HG03139 (cell line): ENCODE data around the gene NHERF2.
A peak's percentile ranks its signal among the peaks of the same experiment; 100 is the strongest.

Experiments
- ATAC-seq: cut with Tn5 transposase; IDR thresholded peaks from one replicate; pipeline ENCODE4 v1.9.1; 2021; ENCODE audit not compliant: unreplicated experiment

Gene NHERF2

DNA sequence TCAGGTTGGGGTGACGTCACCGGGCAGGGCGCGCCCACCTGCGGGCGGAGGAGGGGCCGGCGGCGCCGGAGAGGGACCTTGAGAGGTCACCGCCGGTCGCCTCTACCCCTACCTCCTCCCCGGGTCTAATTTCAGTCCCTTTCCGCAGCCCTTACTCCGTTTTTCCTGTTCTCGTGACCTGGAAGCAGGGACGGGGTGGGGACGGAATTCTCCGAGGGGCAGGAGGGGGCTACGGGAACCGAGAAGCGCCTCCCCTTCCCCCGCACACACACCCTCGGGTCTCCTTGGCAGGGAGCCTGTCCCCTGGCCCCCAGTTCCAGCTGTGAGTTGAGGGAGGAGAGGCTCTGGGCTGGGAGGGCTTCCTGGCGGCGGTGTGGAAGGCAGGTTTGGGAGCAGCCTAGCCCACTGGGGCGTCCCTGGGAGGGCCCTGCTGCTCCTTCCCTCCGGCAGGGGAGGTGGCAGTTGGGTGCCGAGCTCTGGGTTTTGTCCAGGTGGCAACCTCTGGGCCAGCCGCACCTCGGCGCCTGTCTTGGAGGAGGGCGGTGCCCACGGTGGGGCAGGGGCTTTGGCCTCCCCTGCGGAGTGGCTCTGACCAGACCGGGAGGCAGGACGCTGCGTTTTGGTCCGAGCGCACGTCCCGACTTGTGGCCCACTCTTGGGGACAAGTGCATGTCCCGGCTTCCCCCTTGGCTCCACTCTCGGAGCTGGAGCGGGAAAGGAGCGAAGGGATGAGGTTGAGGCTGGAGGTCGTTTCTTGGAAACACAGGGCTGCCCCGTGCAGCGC lies 36.2 kb upstream of the NHERF2 start:
- ATAC-seq = peak; percentile 8

DNA sequence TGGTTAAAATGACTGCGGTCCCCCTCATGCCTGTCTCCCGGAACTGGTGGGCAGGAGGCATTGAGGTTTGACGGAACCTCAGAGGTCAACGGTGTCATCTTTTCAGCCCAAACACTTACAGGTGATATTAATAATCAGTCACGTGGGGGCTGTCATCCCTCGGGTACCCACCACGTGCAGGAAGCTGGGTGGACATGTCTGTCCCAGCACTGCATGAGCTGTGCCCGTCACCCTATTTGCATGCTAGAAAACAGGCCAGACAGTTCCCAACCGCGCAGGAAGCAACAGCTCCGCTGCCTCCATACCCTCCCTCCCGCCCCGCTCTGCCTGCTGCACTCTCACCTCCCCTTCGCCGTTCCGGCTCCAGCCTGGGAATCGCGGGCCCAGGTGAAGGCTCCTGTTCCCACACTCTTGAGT lies 35.6 kb upstream of the NHERF2 start:
- peak; percentile 38 for ATAC-seq

DNA sequence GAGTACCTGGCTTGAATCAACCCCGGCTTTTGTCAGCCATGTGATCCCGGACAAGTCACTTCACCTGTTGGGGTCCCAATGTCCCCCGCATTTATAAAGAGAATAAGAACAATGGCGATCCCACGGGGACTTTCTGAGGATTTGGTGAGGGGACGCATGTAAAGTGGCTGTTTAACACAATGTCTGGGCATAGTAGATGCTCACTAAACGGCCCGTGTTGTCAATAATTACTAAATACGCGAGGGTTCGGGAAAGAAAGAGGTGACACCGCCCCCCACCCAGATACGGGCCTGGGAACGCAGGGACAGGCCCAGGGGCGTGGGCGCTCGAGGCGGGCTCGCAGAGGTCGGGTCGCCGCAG lies 35.1 kb upstream of the NHERF2 start:
- ATAC-seq = no peak

DNA sequence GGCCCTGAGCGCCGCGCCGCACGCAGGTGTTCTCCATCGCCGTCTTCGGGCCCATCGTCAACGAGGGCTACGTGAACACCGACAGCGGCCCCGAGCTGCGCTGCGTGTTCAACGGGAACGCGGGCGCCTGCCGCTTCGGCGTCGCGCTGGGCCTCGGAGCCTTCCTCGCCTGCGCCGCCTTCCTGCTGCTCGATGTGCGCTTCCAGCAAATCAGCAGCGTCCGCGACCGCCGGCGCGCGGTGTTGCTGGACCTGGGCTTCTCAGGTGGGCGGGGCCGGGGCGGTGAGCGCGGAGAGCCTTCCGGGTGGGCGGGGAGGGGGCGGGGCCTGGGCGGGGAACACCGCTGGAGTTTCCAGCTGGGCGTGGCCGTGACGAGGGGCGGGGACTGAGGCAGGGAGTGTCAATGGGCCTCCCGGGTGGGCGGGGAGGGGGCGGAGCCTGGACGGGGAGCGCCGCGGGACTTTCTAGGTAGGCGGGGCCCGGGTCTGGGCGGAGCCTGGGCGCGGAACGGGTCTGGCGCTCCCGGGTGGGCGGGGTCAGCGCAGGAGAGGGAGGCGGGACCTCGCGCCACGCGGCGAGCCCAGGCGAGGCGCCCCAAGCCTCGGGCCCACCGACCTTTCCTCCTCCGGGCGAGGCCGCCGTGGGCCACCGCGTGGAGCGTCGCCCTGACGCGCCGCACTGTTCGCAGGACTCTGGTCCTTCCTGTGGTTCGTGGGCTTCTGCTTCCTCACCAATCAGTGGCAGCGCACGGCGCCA lies 34.6 kb upstream of the NHERF2 start:
- ATAC-seq = peak; percentile 42

DNA sequence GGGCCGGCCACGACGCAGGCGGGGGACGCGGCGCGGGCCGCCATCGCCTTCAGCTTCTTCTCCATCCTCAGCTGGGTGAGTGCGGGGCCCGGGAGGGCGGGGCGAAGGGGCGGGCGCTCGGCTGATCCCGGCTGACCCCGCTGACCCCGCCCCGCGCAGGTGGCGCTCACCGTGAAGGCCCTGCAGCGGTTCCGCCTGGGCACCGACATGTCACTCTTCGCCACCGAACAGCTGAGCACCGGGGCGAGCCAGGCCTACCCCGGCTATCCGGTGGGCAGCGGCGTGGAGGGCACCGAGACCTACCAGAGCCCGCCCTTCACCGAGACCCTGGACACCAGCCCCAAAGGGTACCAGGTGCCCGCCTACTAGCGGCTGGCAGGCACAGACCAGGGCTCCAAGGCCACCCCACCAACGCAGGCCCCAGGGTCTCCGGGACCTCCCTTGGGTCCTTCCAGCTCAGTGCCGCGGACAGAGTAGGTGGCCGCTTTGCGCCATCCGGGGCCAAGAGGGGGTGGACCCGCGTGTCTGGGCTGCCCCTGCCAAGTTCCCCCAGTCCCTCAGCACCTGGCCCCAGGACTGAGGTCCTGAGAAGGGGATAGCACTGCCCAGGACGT lies 33.9 kb upstream of the NHERF2 start:
- no peak for ATAC-seq

DNA sequence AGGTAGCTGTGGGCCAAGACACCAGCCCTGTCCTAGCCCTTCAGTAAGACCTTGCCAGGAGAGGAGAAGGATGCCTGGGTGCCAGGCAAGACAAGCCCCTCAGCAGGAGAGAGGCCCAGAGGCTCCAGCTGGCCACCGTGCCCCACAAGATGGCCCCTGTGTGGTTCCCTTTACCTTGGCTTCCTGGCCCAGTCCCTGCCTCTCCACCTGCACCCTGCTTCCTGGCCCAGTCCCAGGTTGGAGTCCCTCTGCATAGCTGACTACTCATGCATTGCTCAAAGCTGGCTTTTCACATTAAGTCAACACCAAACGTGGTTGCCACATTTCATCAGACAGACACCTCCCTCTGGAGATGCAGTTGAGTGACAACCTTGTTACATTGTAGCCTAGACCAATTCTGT lies 33.0 kb upstream of the NHERF2 start:
- no peak for ATAC-seq

DNA sequence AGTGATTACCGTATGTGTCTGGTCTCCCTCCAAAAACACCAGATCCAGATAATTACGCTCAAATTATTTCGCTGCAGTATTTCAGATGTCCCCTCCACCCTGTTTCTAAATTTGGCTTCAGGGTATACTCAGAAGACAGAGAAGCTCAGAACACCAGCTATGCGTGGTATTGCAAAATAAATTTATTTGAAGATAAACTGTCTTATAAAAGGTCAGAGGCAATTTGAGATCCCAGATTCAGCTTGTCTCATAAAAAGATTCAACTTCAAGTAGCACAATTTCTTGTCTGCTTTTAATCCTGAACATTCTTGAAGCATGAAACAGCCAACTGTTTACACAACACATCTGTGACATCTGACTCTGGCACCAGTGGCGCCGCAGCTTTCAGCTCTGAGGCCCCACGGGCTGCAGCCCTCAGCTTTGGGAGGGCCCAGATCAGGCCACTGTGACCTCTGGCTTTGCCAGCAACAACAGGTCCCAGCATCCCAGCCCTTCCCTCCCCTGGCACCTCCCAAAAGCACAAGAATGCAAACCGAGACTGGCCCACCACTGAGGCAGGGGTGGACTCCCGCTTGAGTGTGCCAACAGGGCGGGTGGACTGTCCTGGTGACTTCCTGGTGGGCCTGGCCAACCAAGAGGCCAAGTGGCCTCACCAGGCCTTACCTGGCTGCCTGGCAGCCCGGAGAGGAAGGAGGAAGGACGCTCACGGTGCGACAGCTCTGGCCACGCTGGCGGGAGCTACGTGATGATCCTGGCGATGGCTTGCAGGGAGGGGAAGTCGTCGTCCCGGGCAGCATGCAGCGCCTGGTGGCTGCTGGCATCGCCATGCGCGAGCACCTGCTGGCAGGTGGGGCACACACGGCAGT lies 29.0 kb upstream of the NHERF2 start:
- ATAC-seq = no peak

DNA sequence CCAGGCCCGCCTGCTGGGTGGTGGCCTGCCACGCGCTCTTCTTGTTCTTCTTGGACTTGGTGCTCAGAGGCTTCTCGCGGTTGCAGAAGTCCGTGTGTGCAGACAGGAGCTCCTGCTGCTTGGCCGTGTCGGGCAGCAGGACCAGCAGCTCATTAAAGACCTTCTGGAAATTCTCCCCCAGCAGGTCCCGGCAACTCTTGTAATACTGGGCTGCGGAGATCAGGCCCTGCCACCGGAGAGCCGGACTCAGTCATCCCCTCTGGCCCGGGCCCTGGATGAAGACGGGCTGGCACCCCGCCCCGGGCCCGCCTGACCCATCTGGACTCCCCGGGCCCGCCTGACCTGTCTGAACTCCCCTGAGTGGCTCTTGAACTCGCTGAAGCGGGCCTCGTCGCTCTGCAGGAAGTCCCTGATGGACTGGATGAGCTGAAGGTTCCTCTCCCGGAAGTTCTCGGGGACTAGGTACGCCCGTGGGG lies 28.3 kb upstream of the NHERF2 start:
- ATAC-seq = no peak

DNA sequence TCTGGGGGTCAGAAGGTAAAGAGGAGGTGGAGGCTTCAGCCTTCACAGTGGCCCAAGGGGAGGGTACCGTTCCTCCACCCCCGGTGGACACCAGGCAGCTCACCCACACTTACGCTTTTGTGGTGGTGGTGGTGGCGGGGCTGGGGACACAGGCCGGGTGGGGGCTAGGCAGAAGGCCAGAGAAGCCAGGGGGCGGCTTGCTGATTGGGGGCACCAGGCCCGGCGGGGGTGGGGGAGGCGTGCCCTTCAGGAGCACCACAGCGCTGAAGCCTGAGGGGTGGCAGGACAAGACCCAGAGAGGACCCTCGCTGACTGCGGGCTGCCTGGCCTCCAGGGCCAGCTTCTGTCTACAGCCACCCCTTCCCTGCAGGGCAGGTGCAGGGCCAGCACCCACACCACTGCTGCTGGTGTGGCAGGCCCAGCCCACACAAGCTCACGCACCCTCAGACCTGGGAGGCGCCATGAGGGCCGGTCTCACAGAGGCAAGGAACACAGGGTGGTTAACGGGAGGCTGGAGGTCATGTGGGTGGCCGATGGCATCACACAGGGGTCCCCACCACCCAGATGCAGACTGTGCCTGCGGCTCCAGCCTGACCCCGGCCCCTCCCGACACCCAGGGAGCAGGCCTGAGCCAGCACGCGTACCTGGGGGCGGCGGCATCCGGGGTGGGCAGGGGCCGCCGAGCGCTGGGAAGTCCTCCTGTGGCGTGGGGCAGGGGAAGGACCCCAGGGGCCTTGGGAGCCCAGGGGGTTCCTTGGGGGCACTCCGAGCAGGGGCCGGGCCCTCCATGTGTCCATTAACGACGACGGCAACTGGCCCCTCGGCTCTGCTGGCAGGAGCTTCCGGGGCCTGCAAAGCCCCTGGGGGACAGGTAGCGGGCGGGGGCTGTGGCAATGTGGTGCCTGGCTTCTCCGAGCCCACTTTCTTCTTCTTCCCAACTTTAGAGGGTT lies 27.6 kb upstream of the NHERF2 start:
- no peak for ATAC-seq

DNA sequence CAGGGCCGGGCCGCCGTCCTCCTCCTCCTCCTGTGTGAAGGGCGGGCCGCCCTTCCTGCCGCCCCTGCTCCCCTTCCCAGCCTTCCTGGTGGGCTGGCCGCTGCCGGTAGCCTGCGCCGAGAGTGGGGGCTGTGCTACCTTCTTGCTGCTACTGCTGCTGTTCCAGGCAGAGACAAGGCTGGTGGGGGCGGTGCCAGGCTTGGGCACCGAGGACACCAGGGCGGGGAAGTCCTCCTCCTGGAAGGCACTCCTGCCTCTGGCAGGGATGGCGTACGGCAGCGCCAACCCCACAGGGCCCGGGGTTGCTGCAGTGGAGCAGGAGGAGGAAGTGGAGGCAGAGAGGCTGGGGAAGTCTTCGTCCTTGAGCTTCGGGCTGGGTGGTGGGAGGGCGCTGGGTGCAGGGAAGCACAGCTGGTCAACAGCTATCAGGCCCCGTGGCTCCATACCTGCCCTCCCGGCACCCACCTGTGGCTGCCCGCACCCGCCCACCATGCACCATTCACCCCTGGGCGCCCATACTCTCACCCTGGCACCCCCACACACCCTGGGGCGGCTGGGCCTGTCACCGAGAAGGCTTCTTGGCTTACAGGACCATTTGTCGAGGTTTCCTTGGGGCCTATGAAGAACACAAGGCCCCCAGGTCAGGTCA lies 26.7 kb upstream of the NHERF2 start:
- no peak for ATAC-seq

DNA sequence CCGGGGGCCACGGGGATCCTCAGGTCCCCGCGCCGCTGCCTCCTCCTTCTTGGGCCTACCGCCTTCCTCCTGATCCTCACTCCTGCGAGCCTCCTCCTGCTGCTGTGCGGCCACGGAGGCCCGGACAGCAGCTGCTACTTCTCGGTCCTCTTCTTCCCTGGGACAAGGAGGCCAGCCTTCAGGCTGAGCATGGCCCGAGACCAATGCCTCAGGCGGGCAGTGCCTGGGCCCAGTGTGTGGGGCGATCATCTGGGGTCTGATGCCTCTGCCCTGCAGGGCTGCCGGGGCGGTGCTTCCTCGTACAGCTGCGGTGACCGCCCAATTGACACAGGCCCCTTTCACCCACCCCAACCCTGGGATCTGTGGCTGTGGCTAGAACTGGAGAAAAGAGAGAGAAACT lies 25.7 kb upstream of the NHERF2 start:
- no peak for ATAC-seq

DNA sequence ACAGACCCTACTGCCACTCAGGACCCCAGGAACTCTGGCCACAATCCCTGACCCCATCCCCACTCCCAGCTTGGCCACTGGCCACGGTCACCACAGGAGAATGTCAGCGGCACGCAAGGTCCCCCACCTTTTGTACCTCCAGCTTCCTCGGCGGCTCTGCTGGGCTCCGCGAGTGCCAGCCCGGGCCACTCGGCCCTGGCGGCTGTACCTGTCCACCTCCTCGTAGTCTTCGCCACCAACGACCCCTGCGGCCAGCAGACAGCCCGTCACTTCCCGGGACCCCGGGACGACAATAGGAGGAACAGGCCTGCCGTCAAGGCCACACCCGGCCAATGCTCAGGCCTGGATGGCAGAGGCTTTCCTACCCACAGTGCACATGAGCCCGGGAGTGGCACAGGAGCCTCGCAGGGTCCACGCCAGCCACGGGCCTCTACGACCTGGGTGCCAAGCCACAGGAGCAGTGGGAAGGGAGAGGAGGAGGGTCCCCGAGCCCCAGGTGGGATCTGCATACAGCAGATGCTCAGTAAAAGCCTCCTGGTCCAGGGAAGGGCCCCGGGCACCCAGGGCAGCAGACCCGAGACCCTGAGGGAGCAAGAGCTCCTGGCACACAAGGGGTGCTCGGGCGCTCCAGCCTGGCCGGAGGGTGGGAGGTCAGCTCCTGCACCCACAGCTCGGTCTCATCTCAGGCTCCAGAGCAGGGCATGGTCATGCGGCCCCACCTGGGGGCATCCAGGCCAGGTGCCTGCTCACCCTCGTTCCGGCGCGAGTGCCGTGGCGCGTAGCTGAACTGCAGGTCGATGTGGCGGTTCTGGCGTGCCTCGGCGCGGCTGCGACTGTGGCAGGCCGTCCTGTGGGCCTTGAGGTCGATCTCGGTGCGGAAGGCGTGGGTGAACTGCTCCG lies 25.0 kb upstream of the NHERF2 start:
- ATAC-seq = no peak

DNA sequence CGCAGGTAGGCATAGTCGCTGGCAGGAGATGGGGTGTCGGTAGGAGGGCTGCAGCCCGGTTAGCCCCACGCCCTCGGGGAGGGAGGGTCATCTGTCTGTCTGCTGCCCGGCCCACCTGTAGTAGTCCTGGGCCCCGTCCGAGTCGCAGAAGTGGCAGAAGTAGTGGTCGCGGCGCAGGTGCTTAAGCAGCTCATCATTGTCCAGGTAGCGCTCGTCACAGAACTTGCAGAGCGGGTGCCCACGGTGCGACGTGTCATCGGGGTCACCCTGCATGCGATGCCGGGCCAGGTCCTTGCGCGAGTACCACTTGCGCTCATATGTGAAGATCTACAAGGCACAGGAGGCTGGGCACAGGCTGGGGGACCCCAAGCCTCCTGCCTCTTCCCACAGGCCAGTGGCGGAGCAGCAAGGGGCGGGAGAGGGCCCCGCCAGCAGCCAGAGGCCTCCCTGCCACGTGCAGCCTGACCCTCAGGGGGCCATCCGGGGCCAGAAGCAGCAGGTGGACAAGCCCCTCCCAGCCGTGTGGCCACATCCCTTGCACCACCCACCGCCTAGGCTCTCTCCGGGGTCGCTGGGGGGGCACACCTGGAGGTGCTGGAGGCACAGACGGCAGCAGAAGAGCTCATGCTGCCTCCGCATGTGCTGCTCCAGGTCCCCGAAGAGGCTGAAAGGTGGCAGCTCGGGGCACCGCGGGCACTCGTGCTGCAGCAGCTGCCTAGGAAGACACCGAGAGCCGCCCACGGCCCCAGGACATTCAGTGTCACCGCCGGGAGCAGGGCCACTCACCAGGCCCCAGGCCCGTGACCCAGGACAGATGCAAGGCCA lies 24.1 kb upstream of the NHERF2 start:
- ATAC-seq = no peak

DNA sequence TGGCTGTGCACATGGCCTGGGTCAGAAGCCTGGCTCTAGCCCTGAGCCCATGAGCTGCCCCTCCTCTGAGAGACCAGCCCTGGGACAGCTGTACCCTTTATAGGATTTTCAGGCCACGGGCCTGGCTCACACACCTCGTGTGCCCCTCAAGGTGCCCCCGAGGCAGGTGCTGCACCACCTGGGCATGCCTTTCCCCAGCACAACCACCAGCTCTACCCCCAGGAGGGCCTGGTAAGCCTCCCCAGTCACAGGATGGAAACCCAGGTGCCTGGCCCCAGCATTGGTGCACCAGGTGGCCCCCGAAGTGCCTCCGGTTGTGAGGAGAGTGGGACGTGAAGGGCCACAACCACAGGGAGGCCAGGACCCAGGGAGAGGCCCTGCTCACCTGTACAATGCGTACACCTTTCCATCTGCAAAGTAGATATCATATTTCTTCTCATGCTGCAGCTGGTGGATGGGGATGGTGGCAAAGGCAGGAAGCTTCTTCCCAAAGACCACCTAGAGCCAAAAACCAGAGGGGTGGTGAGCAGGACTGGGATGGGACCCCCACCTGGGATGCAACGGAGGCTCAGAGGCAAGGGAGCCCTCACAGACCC lies 23.4 kb upstream of the NHERF2 start:
- ATAC-seq = no peak

DNA sequence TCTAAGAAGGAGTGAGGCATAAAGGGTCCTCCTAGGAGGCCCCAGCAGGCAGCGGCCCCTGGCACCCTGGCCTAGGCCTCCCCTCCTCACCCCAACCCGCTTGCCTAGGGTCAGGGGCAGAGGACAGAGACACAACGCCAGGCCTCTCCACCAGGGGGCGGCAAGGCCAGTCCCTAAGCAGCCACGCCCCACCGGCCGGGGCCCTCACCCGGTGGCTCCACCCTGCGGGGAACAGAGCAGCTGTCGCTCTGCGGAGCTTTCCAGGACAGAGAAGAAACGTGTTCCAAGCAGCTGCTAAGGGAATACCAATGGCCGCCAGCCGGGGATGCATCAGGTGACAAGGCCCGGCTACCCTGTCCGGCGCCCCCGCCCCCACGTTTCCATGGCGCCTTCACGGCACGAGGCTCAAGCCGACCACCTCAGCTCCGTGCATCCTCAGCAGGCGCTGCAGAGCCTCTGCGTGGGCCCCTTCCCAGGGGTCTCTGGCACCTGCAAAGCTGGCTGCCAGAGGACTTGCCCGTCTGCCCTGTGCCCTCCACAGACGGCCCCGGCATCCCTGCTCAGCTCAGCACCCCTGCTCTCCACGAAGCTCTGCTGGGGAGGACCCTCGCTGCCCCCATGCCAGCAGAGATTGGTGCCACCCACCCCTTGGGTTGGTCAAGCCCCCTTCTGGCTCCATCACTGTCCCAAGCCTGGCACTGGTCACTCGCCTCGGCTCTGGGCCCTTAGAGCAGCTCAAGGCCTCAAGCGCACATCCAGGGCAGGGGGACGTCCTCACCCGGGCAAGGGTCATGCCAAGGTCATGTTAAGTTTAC lies 22.7 kb upstream of the NHERF2 start:
- no peak for ATAC-seq

DNA sequence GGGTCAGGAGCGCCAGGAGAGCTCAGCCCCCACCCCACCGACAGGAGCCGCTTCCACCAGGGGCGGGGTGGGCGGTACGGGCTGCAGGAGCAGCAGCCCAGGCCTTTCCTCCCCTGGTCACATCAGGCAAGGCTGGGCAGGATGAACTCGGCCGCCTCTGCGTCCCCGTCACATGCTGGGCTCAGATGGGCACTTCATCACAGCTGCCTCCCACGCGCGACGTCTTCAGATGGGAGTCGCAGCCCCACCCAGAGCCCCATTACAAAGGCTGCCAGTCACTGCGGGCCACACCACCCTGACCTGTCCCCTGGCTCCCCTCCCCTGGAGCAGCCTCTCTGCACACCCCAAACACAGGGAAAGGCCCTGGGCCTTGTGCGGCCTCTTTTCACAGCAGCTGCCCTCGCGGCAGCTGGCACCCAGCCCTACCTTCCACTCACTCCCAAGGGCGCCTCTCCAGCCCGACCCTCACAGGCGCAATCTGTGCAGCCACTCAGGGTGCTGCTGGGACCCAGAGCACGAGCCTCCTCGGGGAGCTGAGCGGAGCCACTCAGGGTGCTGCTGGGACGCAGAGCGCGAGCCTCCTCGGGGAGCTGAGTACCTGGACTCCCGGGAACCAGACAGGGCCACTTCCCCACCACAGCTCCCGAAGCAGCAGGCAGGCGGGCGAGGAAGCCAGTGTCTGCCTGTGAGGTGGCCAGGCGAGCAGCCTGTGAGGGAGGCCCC lies 21.7 kb upstream of the NHERF2 start:
- no peak for ATAC-seq
